Fibroblast of lung (primary cell): Measurements from ENCODE around the gene CAPG. TPM values are rescaled to one million over a fixed set of nuclear protein-coding genes. Genes with fewer than 3 reads are reported as not detected.

Experiments used
- DNase-seq, 2 donors: peaks; one replicate each; pipeline versions ENCODE4 v3.0.0 to v3.0.0-alpha.2; 2010; ENCODE audit warnings: low read depth in 2 of 2
- H2AFZ ChIP-seq: 2 replicates; pipeline ENCODE4 v1.5.1; 2012; ENCODE audit warnings: low read length, control low read depth, inconsistent platforms
- H3K27ac ChIP-seq: 2 replicates; pipeline ENCODE4 v1.5.1; 2011; ENCODE audit warnings: low read length, control low read depth; ENCODE audit not compliant: insufficient read depth
- H3K27me3 ChIP-seq: 2 replicates; pipeline ENCODE4 v1.5.1; 2011; ENCODE audit warnings: mild to moderate bottlenecking, low read length; ENCODE audit not compliant: control insufficient read depth, insufficient read depth
- H3K36me3 ChIP-seq: 2 replicates; pipeline ENCODE4 v1.5.1; 2011; ENCODE audit warnings: low read length; ENCODE audit not compliant: control insufficient read depth, insufficient read depth
- H3K4me1 ChIP-seq: 2 replicates; pipeline ENCODE4 v1.5.1; 2011; ENCODE audit warnings: low read length; ENCODE audit not compliant: control insufficient read depth, insufficient read depth; ENCODE audit errors: extremely low read depth
- H3K4me2 ChIP-seq: 2 replicates; pipeline ENCODE4 v1.5.1; 2011; ENCODE audit warnings: low read length, control low read depth; ENCODE audit not compliant: insufficient read depth; ENCODE audit errors: extremely low read depth
- H3K4me3 ChIP-seq, 4 experiments: fragments of 200-600 bp in 1 of 4; sonication (generic) in 1 of 4; replicated peaks in 1 of 4; 2 replicates each; pipeline ENCODE4 v1.5.1; 2011 to 2016; ENCODE audit warnings: low read length in 4 of 4, low read depth in 3 of 4, mild to moderate bottlenecking in 3 of 4, control low read depth in 2 of 4, inconsistent platforms in 1 of 4, mixed read lengths in 1 of 4; ENCODE audit not compliant: insufficient read depth in 1 of 4; ENCODE audit errors: control extremely low read depth in 1 of 4
- H3K79me2 ChIP-seq: 2 replicates; pipeline ENCODE4 v1.5.1; 2012; ENCODE audit warnings: mild to moderate bottlenecking, low read length, inconsistent platforms; ENCODE audit not compliant: control insufficient read depth, insufficient read depth
- H3K9ac ChIP-seq: 2 replicates; pipeline ENCODE4 v1.5.1; 2011; ENCODE audit warnings: mild to moderate bottlenecking, low read length, control low read depth; ENCODE audit not compliant: insufficient read depth
- H3K9me3 ChIP-seq: 2 replicates; pipeline ENCODE4 v1.5.1; 2012; ENCODE audit warnings: low read depth, low read length; ENCODE audit not compliant: control insufficient read depth, insufficient read depth
- H4K20me1 ChIP-seq: 2 replicates; pipeline ENCODE4 v1.5.1; 2011; ENCODE audit warnings: low read length; ENCODE audit not compliant: control insufficient read depth, insufficient read depth; ENCODE audit errors: extremely low read depth
- CTCF ChIP-seq, 2 donors: IDR thresholded peaks in 1 of 2; conservative IDR thresholded peaks in 1 of 2; 1 replicate in 1 of 2; 2 replicates in 1 of 2; pipeline ENCODE4 v1.5.1; 2011 to 2012; ENCODE audit warnings: low read length in 2 of 2, control low read depth in 1 of 2, inconsistent platforms in 1 of 2, low read depth in 1 of 2, mild to moderate bottlenecking in 1 of 2
- EZH2 ChIP-seq: IDR thresholded peaks from 2 replicates; pipeline ENCODE4 v1.5.1; 2012; ENCODE audit warnings: low read length, control low read depth, mild to moderate bottlenecking; ENCODE audit errors: missing control alignments
- polyA plus RNA-seq, 2 donors: library from polyadenylated mRNA; depleted of rRNA in 1 of 2; stranded (reverse) in 1 of 2; unstranded in 1 of 2; fragments of >200 nt; gene quantifications; 2 replicates each; pipeline ENCODE4 v1.2.1, GENCODE V29; 2011 to 2012; ENCODE audit warnings: missing spikeins in 1 of 2
- total RNA-seq: library from RNA; depleted of rRNA; stranded (reverse); fragments of >200 nt; gene quantifications from 2 replicates; pipeline ENCODE4 v1.2.1, GENCODE V29; 2014

Gene CAPG
- total and polyA plus RNA-seq, 2 donors (not counting 1 experiment from before 2014, with no cell fraction given): 43.8 to 193 TPM

- Histone ChIP-seq H4K20me1 (no peaks in the 10 kb centered on the region), H2AFZ (no peak overlapping the region), H3K4me1 (peaks cover 4% of the 10 kb centered on the region), H3K4me2 (no peak overlapping the region), H3K27me3 (no peaks in the 10 kb centered on the region), H3K36me3 (peaks cover 7% of the 10 kb centered on the region), H3K79me2 (peaks cover 22% of the 10 kb centered on the region), H3K9ac (no peak overlapping the region), H3K9me3 (no peaks in the 10 kb centered on the region), H3K27ac (no peak overlapping the region), H3K4me3 (no peak overlapping the region)
- no peak for DNase-seq
- TF ChIP-seq EZH2 (no peak), CTCF (conservative IDR thresholded peaks at IDR 0.05 in 1 of 2, IDR thresholded peaks at IDR 0.05 in 1 of 2; ENCODE audit: low read depth in 1 of 2, low read length in 2 of 2) (no peak)
Measured at GRCh38 chr2:85357736-85358135, 52.4 kb downstream of the CAPG start.

GRCh38 chr2:85356186-85356585 lies 54.0 kb downstream of the CAPG start:
- Histone ChIP-seq H3K36me3 (peaks cover 5% of the 10 kb centered on the region), H2AFZ (no peak overlapping the region), H3K27me3 (no peaks in the 10 kb centered on the region), H3K79me2 (peaks cover 25% of the 10 kb centered on the region), H3K4me3 (no peak overlapping the region), H3K9me3 (no peaks in the 10 kb centered on the region), H3K27ac (no peak overlapping the region), H3K4me1 (peaks cover 4% of the 10 kb centered on the region), H3K9ac (no peak overlapping the region), H4K20me1 (no peaks in the 10 kb centered on the region), H3K4me2 (no peak overlapping the region)
- no peak for DNase-seq
- TF ChIP-seq EZH2: no peak
- TF ChIP-seq CTCF (conservative IDR thresholded peaks at IDR 0.05 in 1 of 2, IDR thresholded peaks at IDR 0.05 in 1 of 2; ENCODE audit: low read depth in 1 of 2, low read length in 2 of 2): no peak

- Histone ChIP-seq H4K20me1 (no peaks in the 10 kb centered on the region), H3K79me2 (peaks cover 25% of the 10 kb centered on the region), H2AFZ (no peak overlapping the region), H3K9ac (peak overlapping the region; percentile 86), H3K4me1 (peaks cover 4% of the 10 kb centered on the region), H3K27me3 (no peaks in the 10 kb centered on the region), H3K36me3 (peaks cover 8% of the 10 kb centered on the region), H3K9me3 (no peaks in the 10 kb centered on the region), H3K4me2 (peak overlapping the region; percentile 90), H3K27ac (peak overlapping the region; percentile 85), H3K4me3 (peak overlapping the region; percentile 90 to 100 (median 94))
- peak in 1 of 2 donors; percentile 8 for DNase-seq
- TF ChIP-seq EZH2: no peak
- TF ChIP-seq CTCF (conservative IDR thresholded peaks at IDR 0.05 in 1 of 2, IDR thresholded peaks at IDR 0.05 in 1 of 2; ENCODE audit: low read depth in 1 of 2, low read length in 2 of 2): no peak
Measured at GRCh38 chr2:85355521-85355920, 54.6 kb downstream of the CAPG start.
